Hematopoietic multipotent progenitor cell treated with erythropoietin and hydrocortisone succinate and interleukin-3 and kit ligand, for 17 days (in vitro differentiated cells): Measurements from ENCODE around the gene CLIC6.
A peak's percentile ranks its signal among the peaks of the same experiment; 100 is the strongest.

Experiments used
- DNase-seq: peaks from one replicate; pipeline ENCODE4 v3.0.0-alpha.2; 2015; ENCODE audit warnings: low spot score

The CLIC6 gene

DNA sequence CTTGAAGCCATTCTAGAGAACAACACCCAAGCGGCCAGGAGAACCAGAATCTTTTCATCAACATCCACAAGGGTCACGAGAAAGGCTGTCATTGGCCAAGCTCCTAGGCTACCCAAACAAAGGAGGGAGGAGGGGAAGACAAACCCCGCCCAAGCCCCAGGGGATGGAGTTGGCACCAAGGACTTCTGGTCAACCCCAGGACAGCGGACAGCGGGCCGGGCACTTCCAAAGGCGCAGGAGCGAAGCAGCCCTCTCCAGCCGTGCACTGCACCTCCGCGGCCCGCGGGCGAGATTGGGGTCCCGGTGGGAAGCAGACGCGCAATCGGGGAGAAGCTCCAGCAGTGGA is at the start of gene CLIC6:
TSS of gene CLIC6 (plus strand) at position 192 of the 346 bp plus-strand sequence. CDS start 395 bp downstream, outside the sequence.
- no peak for DNase-seq

DNA sequence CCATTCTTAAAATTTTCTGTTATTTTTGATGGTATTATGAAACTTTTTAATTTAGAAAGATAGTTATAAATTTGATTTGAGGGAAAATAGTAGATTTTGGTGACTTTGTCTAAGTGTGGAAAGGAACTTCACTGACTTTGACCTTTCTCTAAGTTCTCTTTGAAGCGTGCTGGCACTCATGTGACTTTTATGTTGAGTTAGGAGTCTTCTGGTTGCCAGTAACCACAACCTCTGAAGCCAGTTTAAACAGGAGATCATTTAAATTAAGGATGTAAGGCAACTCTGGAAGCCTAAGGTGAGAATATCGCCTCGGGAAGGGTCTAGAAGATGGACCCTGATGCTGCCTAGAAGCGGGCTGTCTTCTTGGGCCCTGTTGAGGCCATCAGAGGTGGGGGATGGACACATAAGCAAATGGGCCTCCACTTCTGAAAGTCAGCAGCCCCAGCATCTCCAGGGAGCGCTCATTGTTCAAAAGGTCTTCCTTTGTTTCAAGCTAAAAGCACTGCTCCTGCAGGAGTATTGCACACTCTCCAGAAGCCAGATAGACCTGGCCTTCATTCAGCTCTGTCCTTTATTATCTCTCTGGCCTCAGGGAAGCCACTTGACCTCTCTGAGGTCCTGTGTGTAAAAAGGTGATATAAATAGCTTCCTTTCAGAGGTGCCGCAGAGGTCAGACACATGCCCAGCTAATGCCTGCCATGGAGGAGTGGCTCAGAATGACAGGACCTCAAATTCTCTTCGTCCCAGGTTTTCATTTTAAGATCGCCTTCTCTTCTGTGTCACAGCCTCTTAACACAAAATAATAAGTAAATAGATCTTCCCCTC is 48.7 kb upstream of the CLIC6 start:
- DNase-seq = no peak

DNA sequence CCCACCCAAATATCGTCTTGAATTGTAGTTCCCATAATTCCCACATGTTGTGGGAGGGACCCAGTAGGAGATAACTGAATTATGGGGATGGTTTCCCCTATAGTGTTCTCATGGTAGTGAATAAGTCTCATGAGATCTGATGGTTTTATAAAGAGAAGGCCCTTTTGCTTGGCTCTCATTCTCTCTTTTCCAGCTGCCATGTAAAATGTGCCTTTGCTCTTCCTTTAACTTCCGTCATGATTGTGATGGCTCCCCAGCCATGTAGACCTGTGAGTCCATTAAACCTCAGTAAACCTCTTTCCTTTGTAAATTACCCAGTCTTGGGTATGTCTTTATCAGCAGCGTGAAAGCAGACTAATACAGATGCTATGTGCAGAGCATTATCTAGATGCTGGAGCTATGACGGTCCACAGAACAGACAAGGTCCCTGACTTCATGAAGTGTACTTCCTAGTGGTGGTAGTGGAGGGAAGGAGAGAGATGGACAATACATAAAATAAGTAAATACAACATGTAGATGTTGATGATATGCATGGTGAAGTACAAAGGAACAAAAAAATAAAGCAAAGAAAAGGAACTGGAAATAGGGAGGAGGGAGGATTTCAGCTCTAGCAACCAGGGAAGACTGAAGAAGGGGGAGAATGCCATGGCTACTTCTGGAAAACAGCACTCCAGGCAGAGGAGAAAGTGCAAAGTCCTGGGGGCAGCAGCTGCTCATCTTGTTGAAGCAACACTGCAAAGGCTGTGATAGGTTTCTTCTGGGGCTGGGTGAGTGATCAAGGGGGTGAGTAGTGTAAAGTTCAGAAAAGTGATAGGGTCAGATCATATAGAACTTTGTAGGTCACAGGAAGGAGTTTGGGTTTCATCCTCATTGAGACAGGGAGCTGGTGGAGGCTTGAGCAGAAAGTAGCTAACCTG is 47.1 kb upstream of the CLIC6 start:
- no peak for DNase-seq

DNA sequence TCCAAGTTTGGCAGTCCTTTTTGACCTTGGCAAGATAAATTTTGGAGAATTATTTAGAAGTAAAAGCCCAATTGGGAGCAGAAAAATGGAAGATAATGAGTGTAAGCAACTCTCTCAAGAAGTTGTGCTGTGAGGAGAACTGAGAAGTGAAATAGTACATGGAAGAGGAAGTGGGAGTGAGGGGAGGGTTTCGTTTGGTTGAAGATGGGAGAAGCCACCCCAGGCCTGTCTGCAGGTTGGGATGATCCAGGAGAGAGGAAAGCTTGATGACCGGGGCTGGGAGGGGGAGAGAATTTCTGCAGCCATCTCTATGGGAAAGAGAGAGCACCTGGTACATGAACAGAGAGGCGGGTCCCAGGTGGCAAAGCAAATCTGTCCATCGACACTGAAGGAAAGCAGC is 45.3 kb upstream of the CLIC6 start:
- no peak for DNase-seq

DNA sequence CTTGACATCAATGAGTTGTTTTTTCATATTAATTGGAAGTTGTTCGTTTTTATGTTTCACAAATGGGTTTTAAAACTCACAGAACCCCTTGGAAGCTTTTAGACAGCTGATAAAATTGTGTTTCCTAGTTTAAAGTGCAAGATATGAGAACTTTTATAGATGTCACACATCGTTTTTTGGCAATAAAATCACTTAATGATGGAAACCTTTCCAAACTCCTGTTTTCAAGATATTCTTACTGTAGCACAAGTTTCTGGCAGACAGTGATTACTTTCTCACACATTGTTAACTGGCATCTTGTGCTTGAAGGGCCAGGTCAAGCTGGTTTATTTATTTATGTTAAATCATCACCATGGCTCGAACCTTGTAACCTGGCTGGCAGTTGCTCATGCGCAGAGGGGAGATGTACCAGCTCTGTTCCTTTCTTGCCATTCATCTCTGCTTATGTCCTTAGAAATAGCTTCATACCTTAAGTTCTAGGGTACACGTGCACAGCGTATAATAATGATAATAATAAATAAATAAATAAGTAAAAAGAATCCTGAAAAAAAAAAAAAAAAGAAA is 43.7 kb upstream of the CLIC6 start:
- DNase-seq = no peak

DNA sequence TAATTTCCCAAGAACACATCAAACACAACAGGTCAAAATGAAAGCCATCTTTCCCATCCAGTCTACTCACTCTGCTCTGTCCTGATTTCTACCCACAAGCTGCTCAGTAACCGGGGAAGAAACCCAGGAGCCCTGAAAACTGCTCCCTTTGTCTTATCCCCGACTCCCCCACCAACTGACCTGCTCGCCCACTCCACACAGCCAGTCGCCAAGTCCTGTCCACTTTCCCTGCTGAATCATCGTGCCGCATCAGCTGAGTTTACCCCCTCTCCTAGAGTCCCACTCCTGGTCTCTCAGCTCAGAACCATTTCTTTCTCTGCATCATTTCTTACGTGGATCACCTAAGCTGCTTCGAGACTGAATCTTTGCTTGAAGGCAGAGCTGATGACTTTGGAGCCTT is 42.7 kb upstream of the CLIC6 start:
- no peak for DNase-seq

DNA sequence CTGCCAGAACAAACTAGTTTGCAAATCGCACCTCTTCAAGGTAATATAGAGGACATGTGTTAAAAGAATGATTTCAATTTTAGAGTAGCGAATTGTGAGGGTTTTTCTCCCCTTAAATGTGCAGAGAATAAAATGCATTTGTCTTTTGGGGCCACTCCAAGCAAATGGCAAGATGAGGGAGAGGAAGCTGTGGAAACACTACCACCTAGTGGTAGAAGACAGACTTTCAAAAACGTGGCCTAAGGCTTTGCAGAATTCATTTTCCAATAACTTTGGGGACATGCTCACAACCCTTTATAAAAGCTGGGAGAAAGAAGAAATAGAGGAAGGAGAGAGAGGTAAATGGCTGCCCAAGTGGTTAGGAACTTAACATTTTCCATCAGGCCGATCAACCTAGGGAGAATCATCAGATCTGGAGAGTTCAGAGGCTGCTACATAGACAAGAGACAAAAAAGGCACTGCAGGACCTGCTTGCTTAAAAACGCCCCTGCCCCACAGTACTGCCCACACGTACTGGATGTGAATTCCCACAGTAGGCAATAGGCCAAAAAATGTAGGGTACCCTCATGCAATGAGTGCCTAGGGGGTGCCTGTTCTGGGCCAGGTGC is 38.2 kb upstream of the CLIC6 start:
- peak; percentile 62 for DNase-seq

DNA sequence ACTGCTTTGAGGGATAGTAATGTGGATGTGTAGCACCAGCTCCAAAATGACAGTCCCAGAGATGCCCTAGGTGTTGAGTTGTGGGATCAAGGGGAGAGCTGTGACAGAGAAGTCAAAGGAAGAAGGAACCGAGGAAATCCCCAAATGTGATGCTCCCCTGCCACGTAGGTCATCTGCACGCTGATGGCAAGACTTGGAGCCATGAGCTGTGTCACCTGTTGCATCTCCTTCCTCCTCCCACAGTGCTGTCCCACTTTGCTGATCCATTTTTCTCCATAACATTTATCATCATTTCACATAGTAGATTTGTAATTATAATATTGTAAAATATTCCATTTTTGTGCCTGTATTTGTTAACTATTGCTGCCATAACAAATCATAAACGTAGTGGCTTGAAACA is 36.3 kb upstream of the CLIC6 start:
- no peak for DNase-seq

DNA sequence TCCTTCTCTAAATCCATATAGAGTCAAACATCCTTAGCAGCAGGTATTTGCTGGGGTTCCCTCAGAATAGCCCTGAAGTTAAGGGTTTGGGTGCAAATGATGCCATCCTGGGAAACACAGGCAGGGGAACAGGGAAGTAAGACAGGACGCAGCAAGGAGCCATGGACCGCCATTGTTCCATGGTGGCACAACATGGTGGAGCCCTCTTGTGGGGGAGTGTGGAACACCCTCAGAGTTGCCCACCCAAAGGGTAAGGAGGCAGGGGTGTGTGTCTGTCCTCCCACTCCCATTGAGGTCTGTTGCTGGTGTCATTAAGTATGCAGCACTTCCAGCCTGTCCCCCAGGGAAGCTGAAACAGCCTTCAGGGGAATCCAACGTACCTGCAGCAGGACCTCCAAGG is 33.5 kb upstream of the CLIC6 start:
- DNase-seq = no peak

DNA sequence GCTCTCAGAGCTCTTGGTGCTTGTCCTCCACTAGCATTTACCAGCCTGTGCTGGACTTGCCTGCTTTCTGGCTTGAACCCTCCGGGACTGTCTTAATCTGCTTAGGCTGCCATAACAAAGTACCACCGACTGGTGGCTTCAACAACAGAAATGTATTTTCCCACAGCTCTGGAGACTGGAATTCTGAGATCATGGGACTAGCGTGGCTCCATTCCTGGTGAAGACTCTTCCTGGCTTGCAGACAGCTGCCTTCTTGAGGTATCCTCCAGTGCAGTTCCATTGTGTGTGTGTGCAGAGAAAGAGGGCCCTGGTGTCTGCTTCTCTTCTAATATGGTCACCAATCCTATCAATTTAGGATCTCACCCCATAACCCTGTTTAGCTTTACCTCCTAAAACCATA is 31.8 kb upstream of the CLIC6 start:
- DNase-seq = no peak

DNA sequence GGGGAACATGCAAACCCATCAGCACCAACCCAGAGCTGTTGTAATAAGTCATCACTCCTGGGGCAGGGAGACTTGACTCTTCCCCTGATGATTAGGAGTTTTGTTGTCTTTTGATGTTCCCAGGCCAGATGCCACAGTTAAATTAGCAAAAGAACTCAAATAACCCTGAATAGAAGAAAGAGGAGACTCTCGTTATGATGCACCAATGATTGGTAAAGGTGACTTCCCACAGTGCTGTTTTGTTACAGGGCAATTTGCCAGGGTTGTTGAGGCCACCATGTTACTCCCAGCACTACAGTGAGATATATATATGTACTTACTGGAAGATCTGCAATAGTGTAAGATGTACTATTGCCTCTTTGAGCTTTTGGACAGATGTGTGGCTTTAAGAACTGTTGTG is 29.5 kb upstream of the CLIC6 start:
- DNase-seq = no peak

DNA sequence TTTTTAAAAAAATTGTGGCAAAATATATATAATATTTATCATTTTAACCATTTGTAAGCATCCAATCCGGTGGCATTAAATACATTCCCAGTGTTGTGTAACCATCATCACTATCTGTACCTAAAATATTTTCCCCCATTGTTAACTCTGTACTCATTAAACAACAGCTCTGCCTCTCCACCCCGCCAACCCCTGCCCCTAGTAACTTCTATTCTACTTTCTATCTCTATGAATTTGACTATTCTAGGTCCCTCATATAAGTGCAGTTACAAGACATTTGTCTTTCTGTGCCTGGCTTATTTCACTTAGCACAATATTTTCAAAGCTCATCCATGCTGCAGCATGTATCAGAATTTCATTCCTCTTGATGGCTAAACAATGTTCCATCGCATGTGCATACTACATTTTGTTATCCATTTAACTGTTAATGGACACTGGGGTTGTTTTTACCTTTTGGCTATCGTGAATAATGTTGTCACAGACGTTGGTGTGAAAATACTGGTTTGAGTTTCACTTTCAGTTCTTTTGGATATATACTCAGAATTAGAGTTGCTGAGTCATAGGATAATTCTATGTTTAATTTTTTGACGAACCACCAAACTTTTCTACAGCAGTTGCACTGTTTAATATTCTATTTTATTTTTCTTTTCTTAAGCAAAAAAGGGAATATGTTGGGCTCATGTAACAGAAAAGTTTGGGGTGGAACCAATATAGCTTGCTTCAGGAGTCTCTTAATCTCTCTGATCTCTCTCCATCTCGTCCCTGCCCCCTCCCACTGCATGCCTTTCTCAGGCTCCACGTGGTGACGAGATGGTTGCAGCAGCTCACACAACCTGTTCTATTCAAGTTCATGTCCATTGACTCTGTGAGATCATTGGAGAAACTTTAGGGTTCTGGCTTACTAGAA is 28.7 kb upstream of the CLIC6 start:
- DNase-seq = peak; percentile 19

DNA sequence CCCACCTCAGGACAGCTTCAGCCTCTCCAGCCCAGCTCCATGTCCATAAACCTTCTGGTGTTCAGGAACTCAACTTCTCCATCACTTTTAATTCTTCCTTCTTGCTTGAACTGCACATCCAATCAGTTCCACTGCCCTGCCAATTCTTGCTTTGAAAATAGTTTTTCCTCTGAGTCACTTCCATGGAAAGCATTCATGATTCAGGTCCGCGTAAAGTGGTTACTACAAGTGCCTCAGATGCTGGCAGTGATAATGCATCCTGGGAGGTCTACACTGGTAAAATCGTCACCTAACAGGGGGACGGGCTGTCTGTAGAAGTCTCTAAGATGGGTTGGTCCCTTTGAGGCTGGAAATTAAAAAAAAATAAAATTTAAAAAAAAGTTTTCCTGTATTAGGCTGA is 27.9 kb upstream of the CLIC6 start:
- DNase-seq = no peak

DNA sequence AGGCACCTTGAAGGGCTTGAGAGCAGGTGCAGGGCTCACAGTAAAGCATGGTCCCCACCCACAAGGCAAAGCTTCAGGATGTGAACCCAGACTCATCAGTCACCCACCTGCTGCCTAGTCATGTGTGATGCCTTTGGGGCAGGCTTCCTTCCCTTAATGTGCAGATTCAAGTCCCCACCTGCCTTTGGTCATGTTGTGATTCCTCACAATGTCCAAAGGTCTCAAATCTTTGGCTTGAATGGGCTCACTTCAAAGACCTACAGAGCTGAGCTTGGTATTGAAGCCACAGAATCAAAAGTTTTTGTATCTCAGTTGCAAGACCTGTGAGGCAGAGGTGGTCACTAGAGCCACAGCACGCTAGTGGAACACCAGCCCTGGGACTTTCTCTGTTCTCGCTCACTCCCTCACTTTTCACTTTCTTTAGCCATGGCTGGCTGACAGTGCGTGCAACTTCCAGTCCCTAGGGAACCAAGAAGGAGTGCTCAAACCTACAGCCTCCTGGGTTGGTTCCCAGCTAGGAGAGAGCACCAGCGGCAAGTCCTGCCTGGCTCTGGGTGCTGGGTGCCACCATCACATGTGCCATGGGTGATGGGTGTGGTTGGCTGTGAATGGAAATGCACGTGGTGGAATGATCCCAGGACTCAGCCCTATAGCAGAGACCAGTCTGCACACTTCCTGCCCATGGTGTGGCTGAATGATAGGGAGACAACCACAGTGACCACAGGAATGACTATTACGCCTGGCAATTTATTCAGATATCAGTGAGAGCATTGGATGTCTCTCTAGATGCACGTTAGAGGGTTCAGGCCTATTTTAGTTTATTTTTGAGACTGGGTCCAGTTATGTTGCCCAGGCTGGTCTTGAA is 26.4 kb upstream of the CLIC6 start:
- no peak for DNase-seq

DNA sequence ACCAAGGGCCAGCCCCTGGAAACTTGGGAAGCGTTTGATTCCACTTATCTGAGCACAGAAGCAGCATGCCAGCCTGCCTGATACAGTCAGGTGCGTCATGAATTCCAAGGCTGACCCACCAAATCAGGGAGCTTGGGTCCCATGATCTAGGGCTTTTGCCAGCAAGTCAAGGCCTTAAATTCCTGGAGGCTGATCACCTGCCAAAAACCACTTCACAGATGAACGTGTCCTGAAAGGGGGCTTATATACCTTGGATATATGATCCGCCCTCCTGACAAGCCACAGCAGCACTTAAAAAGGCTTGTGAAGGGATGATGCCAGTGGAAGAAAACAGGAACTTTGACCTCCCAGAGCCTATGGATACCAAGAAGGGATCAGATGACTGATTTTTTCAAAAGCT is 24.0 kb upstream of the CLIC6 start:
- no peak for DNase-seq

DNA sequence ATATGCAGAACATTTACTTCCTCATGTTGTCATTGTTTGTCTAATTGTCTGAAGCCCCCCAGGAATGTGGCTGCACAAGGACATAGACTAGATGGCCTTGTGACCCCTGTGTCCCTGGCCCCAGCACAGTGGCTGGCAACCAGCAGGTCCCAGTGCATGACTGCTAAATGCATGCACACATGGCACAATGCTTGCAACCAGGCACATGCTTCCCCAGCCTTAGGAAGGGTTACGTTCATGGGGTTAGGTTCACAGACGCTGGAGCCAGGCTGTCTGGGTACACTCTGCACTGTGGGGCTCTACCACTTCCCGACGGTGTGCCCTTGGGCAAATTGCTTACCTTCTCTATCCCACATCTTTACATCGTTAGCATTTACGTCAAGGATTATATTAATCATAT is 21.2 kb upstream of the CLIC6 start:
- DNase-seq = no peak

DNA sequence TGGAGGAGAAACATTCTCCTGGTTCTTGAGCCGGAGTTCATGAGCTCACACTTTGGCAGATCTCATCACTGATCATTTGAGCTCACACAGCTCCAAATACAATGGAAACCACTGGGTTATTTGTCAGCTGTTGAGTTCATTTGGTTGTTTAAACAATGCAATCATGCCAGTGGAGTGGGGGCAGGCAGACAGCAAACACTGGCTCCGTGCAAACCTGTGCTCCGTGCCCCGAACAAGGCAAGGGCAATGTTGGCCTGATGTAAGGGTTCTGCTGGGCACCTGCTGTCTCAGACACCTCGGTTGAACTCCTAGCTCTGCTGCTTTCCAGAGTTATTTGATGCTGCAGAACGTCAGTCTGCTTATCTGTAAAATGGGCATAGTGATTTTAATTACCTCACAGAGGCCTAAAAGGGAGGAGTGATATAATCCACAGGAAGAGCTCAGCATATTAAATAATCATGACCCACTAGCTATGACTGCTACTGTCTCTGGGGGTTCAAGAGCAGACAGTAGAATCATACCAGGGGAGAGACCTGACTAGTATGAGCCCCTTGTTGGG is 20.0 kb upstream of the CLIC6 start:
- DNase-seq = no peak

DNA sequence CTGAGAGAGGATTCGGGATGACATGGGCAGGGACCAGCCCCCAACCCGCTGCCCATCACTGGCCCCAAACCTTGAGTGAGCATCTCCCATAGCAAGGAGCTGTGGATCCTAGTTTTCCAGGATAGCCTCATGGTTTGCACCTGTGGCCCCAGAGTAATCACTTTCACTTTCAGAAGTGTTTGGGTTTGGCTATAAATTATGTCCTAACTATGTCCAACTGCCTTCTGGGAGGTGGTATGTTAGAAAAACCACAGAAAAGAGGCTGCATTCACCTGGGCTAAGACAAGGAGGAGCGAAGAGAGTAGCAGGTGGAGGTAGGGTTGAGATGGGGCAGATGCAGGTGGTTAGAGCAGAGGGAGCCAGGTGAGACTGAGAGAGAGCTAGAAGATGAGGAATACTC is 19.4 kb upstream of the CLIC6 start:
- no peak for DNase-seq

DNA sequence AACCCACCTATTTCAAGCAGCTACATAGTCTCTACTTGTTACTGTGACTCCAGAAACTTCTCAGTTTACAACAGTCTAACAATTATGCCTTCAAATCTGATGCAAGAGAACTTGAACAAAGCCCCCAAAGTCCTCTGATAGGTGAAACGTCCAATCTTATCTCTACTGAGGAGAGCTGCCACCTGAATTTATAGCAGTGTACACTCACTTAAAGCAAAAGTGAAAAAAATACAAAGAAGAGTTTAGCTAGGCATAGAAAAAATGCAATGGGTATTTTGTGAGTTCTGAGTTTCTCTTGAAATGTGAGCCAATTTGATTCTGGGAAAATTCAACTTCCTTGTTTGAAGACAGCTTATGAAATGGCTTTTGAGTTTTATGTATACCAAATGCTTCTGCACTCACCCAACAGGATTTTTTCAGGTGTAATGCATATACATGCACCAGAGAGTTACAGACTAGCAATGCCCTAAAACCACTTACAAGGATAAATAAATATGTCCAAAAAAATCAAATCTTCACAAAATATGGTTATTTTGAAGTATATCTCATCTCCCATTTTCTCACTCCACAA is 17.8 kb upstream of the CLIC6 start:
- no peak for DNase-seq

DNA sequence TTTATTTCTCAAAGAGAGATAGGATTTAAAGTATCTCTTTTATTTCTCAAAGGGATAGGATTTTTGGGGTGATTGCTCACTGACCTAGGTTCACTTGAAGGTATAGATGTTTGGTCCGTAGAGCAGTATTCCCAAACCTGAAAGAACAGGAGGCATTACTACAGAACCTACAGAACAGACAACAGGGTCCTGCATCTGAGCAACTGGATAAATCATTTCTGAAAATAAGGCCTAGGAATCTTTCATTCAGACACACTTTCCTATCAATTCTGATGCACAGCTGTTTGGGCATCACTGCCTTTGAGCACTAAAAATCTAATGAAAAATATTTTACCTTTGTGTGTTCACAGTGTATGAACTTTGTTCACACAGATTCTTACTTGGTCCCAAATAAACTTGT is 17.2 kb upstream of the CLIC6 start:
- no peak for DNase-seq
